Esophagus muscularis mucosa (tissue), 4 donors: ENCODE data around the gene FCRL1.

Experiments
- CTCF ChIP-seq, 3 experiments: fragments of 200-600 bp in 2 of 3; fragments of 450-650 bp in 1 of 3; sonication (generic) in 2 of 3; IDR thresholded peaks; one replicate each; pipeline ENCODE4 v1.5.1; 2017 to 2019; ENCODE audit warnings: antibody characterized with exemption in 3 of 3, mild to moderate bottlenecking in 2 of 3, moderate library complexity in 1 of 3
- EP300 ChIP-seq: sonication (generic); formaldehyde crosslinking; IDR thresholded peaks from one replicate; pipeline ENCODE4 v1.6.1; 2017; ENCODE audit warnings: antibody characterized with exemption
- POLR2A ChIP-seq: fragments of 450-650 bp; IDR thresholded peaks from one replicate; pipeline ENCODE4 v1.6.1; 2017; ENCODE audit warnings: antibody characterized with exemption, moderate library complexity, mild to moderate bottlenecking, low read depth
- POLR2AphosphoS5 ChIP-seq, 2 donors: sonication (generic); formaldehyde crosslinking; IDR thresholded peaks; one replicate each; pipeline ENCODE4 v1.6.1; 2017; ENCODE audit warnings: antibody characterized with exemption in 2 of 2

- TF ChIP-seq EP300 (no peak), CTCF (IDR thresholded peaks at IDR 0.05) (no peak), POLR2A (no peak), POLR2AphosphoS5 (IDR thresholded peaks at IDR 0.05) (no peak)
Observed at GRCh38 chr1:157838966-157839365, 19.0 kb upstream of the FCRL1 start.
